Measurements from ENCODE around the gene TEX11.
"Not testable (repeated sequence)": the region's sequence is repeated elsewhere in the genome, so short reads cannot be mapped to it uniquely, and the experiment has no call there.

- not testable (repeated sequence) for TF ChIP-seq POLR2A, CTCF, EP300 (IDR thresholded peaks at IDR 0.05)
Measured at GRCh38 chrX:70727961-70728360, 180.6 kb downstream of the TEX11 start.

All from ovary (tissue), 3 donors.